GM21526 (cell line): ENCODE results near the gene CACNA1H.
"Not testable (repeated sequence)": the region's sequence is repeated elsewhere in the genome, so short reads cannot be mapped to it uniquely, and the experiment has no call there.

Experiments
- ATAC-seq: cut with Tn5 transposase; IDR thresholded peaks from one replicate; pipeline ENCODE4 v1.9.1; 2021; ENCODE audit warnings: moderate library complexity; ENCODE audit not compliant: unreplicated experiment, low FRiP score

CACNA1H gene

DNA sequence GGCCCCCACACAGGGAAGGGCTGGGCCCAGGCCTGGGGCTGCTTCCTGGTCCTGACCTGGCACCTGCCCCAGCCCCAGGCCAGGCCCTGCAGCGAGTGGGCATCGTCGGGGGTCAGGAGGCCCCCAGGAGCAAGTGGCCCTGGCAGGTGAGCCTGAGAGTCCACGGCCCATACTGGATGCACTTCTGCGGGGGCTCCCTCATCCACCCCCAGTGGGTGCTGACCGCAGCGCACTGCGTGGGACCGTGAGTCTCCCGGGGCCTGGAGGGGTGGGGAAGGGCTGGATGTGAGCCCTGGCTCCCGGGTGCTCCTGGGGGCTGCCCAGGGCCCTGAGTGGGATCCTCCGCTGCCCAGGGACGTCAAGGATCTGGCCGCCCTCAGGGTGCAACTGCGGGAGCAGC, 88.2 kb downstream of the CACNA1H start:
- ATAC-seq: not testable (repeated sequence)

DNA sequence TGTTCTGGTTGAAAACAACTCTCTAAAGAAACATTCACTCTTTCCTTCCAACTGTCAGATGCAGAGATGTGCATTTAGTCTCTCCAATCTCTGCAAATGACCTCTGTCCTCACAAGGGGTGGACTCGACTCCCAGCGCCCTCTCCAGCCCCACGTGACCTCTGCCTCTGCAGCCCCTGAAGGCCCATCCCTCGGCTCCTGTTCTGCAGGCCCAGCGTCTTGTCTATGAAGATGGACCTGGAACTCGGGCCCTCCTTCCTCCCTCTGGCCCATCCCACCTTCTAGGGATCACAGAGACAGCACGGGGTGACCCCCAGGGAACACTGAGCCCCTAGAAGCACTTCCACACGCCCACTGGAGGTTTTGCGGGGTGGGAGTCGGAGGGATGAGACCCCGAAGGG, 90.5 kb downstream of the CACNA1H start:
- not testable (repeated sequence) for ATAC-seq

DNA sequence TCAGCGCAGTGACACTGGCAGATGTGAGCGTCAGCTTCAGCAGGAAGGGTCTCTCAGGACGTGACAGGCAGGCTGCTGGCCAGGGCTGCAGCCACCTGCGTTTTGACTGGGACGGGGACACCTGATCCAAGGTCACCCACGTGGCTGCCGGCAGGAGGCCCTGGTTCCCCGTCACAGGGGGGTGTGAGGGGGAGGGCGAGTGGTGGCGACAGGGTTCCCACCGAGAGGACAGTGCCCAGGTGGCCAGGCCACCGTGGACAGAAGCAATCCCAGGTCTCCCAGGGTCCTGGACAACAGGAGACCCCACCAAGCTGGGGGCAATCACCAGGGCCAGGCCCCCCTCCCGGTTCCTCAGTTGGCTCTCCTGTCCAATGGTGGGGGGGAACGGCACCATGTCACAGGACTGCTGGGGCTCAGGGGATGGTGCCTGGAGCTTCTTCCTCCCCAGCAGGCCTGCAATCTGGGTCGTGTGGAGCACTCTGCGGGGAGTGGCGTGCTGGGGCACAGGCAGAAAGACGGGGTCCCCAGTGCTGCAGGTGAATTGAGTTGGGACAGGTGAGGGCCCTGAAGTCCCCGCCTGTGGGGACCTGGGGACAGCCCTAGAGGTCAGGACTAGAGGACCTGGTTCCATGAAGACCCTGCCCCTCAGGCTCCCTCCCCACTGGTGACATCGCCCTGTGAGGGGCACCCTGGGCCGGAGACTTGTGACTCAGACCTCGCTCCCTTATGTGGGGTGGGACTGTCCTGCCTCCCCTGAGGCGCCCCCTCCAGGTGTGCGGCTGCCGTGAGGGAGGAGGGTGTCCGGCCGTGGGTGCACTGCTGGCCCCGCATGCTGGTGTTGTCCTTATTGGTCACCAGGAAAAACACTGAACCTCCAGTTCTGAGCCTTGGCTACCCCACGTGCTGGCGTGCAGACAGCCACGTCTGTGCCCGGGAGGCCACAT, 91.3 kb downstream of the CACNA1H start:
- ATAC-seq: not testable (repeated sequence)

DNA sequence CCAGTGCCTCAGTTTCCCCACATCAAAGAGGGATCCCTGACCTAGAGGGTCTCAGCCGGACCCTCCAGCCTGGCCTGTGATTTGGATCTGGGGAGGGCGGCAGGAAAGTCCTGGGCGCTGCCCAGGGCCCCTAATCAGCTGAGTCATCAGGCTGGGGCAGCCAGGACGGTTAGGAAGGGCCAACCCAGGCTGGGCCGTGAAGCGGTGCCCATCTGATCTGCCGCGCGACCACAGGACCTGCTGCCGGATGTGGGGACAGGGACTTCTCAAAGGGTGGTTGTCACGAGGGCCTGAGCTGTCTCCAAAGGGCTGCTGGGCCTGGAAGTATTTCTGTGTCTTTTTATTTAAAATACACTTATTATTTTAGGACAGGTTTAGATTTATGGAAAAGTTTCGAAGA, 92.0 kb downstream of the CACNA1H start:
- no peak for ATAC-seq

DNA sequence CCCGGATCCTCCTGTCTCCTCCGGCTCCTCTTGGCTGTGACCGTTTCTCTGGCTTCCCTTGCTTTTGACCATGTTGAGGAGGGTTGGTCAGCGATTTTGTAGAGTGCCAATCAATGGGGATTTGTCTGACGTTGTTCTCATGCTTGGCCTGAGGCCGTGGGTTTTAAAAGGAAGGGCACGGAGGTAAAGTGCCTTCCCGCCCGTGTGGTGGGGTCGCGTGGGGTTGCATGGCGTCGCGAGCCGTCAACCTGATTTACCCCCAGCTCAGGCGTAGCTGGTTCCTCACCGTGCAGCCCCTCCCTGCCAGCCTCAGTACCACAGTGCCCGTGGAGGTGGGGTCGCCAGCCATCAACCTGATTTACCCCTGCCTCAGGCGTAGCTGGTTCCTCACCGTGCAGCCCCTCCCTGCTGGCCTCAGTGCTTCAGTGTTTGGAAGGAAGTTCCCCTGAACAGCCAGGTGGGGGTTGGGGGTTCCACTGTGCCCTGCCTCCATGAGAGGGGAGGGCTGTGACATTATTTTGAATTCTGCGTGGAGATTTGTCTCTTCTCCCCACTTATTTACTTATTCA, 92.6 kb downstream of the CACNA1H start:
- ATAC-seq: no peak

DNA sequence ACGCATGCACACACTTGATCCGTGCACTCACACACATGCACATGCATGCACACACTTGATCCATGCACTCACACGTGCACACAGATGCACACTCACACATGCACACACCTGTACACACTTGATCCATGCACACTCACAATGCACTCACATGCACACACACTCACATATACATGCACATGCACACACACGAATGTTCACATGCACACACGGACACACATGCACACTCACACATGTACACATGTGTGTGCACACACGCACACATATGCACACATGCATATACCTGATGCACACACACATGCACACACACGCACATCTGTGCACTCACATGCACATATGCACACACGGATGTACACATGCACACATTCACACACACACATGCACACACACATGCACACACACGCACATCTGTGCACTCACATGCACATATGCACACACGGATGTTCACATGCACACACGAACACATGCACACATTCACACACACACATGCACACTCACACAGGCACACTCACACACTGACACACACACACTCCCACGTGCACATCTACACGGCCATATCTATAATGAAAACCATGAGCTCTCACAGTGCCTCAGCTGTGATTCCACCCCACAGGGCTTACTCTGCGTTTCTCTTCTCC, 95.1 kb downstream of the CACNA1H start:
- ATAC-seq: not testable (repeated sequence)

DNA sequence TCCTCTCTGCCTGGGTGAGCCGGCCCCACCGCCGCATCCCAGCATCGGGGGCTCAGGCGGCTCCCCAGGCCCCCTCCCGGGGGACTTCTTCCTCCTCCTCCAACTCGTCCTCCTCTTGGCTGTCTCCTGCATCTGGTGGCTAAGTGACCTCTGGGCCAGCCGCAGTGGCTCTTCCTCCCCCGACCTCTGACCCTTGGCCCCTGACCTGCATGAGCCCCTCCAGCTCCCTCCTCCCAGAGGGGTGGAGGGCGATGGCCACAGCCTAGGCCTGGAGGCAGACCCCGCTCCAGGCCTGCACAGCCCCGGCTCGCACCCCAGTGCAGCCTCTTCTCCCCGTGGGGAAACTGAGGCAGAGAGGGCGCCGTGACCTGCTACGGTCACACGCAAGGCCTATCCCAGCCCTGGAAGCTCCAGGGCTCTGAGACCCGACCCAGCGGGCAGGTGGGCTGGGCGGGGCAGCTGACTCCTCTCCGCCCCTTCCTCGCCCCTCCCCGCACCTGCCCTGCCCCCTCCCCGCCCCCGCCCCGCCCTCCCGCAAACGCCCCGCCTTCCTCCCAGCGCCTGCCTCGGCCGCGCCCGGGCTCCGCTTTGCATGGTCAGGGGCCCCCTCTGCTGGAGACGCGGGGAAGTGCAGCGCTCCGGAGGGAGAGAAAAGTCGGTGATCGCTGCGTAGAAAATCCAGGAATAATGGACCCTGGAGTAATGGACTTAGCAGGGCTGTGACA, 96.3 kb downstream of the CACNA1H start:
- ATAC-seq: not testable (repeated sequence)

DNA sequence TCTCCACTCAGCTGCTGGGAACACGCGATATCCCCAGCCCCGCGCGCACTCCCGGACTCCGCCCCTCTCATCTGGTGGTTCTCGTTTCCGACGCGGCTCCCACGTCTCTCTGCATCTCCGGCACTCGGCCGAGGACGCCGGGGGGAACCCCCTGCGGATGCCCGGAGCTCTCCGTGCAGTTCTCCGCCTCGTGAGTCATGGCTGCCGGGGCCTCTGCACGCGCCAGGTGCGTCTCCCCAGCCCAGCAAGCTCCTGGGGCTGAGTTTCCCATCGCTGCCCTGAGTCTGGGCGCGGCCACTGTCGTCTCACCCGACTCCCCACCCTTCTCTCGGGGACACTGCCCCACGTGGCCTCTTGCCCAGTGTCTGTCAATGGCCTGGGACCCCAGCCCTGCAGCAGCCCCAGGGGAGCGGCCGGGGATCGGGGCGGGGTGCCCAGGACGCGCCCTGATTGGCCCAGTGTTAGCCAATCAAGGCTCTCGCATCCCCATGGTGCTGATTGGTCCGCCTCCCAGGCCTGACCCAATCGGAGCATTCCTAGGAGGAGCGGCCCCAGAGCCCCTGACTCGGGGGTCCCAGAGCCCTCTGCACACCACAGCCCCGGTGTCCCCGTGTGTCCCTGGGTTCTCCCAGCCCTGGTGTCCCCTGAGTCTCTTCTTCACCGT, 100.9 kb downstream of the CACNA1H start:
- ATAC-seq: not testable (repeated sequence)

DNA sequence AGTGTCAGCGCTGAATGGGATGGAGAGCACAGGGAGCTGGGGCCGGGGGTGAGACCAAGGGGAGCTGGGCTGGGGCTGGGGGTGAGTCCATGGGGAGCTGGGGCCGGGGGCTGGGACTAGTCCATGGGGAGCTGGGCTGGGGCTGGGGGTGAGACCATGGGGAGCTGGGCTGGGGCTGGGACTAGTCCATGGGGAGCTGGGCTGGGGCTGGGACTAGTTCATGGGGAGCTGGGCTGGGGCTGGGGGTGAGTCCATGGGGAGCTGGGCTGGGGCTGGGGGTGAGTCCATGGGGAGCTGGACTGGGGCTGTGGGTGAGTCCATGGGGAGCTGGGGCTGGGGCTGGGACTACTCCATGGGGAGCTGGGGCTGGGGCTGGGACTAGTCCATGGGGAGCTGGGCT, 101.9 kb downstream of the CACNA1H start:
- not testable (repeated sequence) for ATAC-seq

DNA sequence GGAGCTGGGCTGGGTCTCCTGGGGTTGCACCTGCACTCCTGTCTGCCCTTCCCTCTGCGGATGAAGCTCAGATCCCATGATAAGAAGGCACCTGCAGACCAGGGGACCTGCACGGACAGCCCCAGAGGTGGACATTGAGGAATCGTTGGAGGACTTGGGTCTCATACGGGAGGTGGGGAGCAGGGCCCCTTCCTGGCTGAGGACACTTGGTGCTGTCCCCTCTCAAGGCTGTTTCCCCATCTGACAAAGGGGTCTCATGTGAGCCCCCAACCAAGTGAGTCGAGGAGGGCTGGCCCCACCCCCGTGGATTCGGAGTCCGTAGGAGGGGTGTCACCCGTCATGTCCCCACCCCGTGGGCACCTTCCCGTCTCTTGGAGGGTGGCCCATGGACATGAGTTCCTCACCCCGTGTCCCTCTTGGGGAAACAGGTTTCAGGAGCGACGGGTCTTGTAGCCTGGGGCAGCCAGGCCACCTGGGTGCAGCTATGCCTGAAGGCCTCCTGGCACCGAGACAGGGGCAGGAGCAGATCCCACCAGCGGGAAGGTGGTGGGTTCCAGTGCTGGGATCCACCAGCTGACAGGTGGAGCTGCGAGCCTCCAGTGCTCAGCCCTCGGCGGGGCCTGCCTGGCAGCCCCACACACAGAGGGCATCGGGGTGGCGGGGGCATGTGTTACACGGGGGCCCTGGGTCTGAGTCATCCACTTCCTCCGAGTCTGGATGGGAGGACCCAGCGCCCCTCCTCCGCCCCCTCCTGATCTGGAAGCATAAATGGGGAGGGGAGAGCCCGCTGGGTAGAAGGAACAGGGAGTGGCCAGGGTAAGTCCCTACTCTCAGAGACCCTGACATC, 102.6 kb downstream of the CACNA1H start, which contains the start of gene TPSD1:
Gene TPSD1, plus strand, starts transcription at position 794 of the 847 bp plus-strand sequence. CDS start 212 bp downstream, outside the sequence.
- ATAC-seq: not testable (repeated sequence)

DNA sequence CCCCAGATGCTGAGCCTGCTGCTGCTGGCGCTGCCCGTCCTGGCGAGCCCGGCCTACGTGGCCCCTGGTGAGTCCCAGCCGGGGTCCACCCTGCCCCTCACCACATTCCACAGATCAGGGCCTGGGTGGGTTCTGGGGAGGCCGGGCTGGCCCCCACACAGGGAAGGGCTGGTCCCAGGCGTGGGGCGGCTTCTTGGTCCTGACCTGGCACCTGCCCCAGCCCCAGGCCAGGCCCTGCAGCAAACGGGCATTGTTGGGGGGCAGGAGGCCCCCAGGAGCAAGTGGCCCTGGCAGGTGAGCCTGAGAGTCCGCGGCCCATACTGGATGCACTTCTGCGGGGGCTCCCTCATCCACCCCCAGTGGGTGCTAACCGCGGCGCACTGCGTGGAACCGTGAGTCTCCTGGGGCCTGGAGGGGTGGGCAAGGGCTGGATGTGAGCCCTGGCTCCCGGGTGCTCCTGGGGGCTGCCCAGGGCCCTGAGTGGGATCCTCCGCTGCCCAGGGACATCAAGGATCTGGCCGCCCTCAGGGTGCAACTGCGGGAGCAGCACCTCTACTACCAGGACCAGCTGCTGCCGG, 103.5 kb downstream of the CACNA1H start:
- ATAC-seq: not testable (repeated sequence)

DNA sequence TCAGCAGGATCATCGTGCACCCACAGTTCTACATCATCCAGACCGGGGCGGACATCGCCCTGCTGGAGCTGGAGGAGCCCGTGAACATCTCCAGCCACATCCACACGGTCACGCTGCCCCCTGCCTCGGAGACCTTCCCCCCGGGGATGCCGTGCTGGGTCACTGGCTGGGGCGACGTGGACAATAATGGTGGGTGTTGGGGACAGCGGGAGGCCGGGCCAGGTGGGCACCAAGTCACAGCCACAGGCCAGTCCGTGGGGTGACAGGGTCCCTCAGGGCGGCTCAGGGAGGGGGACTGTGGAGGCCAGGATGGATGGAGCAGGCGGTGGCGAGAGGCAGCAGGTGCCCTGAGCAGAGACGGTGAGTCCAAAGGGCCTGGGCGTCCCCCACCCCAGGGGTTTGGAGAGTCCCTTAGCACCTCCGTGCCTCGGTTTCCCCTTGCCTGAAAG, 104.0 kb downstream of the CACNA1H start:
- no peak for ATAC-seq

DNA sequence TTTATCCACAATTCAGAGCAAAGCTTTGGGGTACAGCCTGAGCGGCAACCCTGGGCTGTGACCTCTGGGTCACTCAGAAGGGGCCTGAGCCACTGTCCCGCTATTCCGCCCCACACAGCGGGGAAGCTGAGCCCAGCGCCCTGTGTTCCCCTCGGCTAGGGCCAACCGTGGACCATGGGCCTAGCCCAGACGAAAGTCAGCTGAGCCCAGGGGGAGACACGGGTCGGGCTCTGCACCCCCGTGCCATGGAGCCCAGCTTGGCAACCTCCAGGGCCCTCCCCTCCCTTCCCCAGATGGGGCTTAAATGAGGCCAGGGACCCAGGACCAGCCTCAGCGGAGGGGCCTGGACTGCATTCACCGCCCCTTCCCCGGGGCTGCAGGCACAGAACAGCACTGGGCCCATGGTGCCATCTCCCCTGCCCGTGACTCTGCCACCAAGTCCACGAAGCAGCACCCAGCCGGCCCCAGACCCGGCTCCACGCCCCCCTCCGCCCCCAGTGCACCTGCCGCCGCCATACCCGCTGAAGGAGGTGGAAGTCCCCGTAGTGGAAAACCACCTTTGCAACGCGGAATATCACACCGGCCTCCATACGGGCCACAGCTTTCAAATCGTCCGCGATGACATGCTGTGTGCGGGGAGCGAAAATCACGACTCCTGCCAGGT, 104.8 kb downstream of the CACNA1H start:
- no peak for ATAC-seq

DNA sequence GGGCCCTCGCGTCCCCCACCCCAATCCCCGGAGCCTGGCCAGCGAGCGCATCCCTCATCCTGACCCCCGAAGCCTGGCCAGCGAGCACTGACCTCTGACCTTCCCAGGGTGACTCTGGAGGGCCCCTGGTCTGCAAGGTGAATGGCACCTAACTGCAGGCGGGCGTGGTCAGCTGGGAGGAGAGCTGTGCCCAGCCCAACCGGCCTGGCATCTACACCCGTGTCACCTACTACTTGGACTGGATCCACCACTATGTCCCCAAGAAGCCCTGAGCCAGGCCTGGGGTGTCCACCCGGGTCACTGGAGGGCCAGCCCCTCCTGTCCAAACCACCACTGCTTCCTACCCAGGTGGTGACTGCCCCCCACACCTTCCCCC, 105.3 kb downstream of the CACNA1H start:
- no peak for ATAC-seq

DNA sequence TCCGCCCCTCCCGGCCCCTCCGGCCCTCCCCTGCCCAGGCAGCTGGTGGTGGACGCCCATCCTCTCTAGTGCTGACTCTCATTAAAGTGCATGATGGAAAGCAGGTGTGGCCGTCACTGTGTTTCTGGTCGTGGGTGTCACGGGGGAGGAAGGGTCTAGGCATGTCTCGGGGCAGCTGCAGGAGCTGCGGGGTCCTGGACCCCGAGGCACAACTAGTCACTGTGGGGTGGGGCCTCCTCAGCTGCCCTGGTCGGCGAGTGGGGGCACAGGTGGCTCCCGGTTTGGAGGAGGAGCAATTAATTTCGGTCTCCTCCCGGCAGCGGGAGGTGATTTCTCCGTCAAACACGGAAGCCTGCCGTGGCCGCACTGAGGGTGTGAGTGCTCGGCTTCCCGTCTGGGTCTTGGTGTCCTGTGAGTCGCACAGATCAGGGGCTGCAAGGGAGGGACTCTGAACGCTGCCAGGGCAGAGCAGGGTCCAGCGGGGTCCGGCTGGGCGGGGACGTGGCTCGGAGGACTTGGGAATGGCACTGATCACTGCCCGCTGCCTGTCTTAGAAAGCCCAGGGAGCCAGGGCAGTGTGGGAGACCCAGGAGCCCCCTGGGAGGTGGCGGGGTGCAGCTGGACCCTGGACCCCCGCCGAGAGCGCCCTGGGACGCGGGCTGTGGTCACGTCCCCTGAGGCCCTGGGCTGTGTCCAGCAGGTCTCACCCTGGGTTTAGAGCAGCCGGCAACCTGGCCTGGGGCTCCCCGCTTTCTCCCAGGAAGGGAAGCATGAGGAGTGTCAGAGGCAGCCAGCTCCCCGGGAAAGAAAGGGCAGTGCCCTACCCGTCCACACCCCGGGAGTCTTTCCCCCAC, 106.2 kb downstream of the CACNA1H start:
- no peak for ATAC-seq

DNA sequence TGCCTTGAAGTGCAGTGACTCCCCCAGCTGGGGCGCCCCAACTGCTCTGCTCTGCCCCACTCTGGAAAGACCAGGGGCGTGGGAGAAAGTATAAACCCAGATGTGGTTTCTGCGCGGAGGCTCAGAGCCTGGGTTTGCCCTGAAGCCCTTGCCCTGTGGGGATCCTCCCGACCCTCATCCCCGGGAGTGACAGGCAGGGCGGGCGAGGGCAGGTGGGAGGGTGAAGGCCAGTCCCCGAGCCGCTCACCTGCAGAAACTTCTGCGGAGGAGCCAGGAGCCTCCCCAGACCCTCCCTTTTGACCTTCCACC, 106.8 kb downstream of the CACNA1H start:
- ATAC-seq: no peak

DNA sequence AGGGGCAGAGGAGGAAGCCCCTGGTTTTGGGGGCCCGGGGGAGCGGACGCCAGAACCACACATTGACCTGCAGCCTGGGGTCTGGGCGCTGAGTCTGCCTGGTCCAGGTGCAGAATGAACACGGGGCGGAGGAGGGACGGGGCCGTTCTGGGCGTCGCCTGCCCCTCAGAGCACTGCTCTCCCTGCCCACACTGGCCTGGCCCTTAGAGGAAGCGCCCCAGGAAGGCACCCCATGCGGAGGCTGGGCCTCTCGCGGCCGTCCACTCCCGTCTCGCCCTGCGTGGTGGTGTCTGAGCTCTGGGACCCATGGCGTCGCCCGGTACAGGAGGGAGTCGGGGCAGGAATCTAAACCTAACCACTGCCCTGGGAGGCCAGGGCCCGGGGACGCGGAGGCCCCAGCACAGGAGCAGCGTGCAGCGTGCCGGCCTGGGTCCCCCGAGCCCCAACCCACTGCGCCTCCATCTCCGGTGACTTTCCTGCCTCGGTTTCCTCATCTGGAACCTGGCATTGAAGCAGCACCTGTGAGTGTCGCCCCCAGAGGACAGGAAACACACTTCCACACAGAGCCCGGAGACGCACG, 107.3 kb downstream of the CACNA1H start:
- no peak for ATAC-seq
